ENCODE results near the gene CDH20. TPM values are rescaled to one million over a fixed set of nuclear protein-coding genes. Genes with fewer than 3 reads are reported as not detected.
A peak's percentile ranks its signal among the peaks of the same experiment; 100 is the strongest.

CDH20 gene
- total and polyA plus RNA-seq, 2 donors (not counting 1 experiment from before 2014, with no cell fraction given) = 0.24 TPM; not detected in 1

DNA sequence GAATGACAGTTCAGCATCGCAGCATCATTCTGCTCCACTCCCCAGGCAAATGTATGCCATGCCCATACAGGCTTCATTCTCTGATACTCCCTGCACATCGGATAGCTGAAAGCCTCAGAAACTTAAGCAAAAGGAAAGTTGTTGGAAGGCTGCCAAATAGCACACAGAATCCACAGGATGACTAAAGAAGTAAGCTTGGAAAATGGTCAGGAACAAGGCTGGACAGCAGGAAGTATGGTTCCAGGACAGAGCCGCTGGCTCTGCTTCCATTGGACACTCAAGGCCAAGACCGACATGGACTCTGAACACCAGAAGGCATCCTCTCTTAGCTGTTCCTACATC is 256.5 kb downstream of the CDH20 start:
- peak; percentile 83 for DNase-seq (ENCODE audit: low read depth in 2 of 2)
- no peak for TF ChIP-seq EZH2 (IDR thresholded peaks at IDR 0.05; ENCODE audit: low read length, missing control alignments)
- TF ChIP-seq, protein P1, sequence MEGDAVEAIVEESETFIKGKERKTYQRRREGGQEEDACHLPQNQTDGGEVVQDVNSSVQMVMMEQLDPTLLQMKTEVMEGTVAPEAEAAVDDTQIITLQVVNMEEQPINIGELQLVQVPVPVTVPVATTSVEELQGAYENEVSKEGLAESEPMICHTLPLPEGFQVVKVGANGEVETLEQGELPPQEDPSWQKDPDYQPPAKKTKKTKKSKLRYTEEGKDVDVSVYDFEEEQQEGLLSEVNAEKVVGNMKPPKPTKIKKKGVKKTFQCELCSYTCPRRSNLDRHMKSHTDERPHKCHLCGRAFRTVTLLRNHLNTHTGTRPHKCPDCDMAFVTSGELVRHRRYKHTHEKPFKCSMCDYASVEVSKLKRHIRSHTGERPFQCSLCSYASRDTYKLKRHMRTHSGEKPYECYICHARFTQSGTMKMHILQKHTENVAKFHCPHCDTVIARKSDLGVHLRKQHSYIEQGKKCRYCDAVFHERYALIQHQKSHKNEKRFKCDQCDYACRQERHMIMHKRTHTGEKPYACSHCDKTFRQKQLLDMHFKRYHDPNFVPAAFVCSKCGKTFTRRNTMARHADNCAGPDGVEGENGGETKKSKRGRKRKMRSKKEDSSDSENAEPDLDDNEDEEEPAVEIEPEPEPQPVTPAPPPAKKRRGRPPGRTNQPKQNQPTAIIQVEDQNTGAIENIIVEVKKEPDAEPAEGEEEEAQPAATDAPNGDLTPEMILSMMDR (conservative IDR thresholded peaks at IDR 0.05 in 1 of 2, IDR thresholded peaks at IDR 0.05 in 1 of 2; ENCODE audit: low read depth in 1 of 2, low read length in 2 of 2) = no peak
- Histone ChIP-seq H4K20me1 (ENCODE audit: control insufficient read depth, extremely low read depth, insufficient read depth, low read length) (no peaks in the 10 kb centered on the region), H3K4me2 (ENCODE audit: extremely low read depth, insufficient read depth, low read length) (no peak overlapping the region), H3K9ac (ENCODE audit: insufficient read depth, low read length) (no peak overlapping the region), H2AFZ (ENCODE audit: low read length) (no peak overlapping the region), H3K4me3 (replicated peaks in 1 of 4; ENCODE audit: control extremely low read depth in 1 of 4, insufficient read depth in 1 of 4, low read depth in 3 of 4, low read length in 4 of 4) (no peak overlapping the region), H3K36me3 (ENCODE audit: control insufficient read depth, insufficient read depth, low read length) (no peaks in the 10 kb centered on the region), H3K79me2 (ENCODE audit: control insufficient read depth, insufficient read depth, low read length) (no peaks in the 10 kb centered on the region), H3K4me1 (ENCODE audit: control insufficient read depth, extremely low read depth, insufficient read depth, low read length) (peaks cover 9% of the 10 kb centered on the region), H3K9me3 (ENCODE audit: control insufficient read depth, insufficient read depth, low read depth, low read length) (no peaks in the 10 kb centered on the region), H3K27me3 (ENCODE audit: control insufficient read depth, insufficient read depth, low read length) (no peaks in the 10 kb centered on the region), H3K27ac (ENCODE audit: insufficient read depth, low read length) (no peak overlapping the region)

DNA sequence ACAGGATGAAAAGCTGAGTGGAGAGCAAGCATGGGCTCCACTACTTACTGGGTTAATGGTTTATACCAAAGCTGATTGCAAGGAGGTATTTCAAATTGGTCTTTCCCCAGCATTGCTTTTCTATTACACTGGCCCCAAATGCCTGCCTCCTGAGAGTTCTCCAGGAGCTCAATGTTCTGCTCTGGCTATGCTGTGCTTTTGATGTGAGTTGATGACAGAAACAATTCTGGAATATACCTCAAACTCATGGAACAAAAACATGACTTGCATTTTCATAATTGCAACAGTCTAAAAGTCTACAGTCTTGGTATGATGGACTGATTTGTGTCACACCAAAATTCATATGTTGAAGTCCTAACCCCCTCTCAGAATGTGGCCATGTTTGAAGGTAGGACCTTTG is 258.0 kb downstream of the CDH20 start:
- Histone ChIP-seq H3K4me1 (ENCODE audit: control insufficient read depth, extremely low read depth, insufficient read depth, low read length) (peaks cover 9% of the 10 kb centered on the region), H3K9me3 (ENCODE audit: control insufficient read depth, insufficient read depth, low read depth, low read length) (no peaks in the 10 kb centered on the region), H3K9ac (ENCODE audit: insufficient read depth, low read length) (no peak overlapping the region), H3K79me2 (ENCODE audit: control insufficient read depth, insufficient read depth, low read length) (no peaks in the 10 kb centered on the region), H2AFZ (ENCODE audit: low read length) (no peak overlapping the region), H3K4me3 (replicated peaks in 1 of 4; ENCODE audit: control extremely low read depth in 1 of 4, insufficient read depth in 1 of 4, low read depth in 3 of 4, low read length in 4 of 4) (no peak overlapping the region), H3K36me3 (ENCODE audit: control insufficient read depth, insufficient read depth, low read length) (no peaks in the 10 kb centered on the region), H4K20me1 (ENCODE audit: control insufficient read depth, extremely low read depth, insufficient read depth, low read length) (no peaks in the 10 kb centered on the region), H3K27me3 (ENCODE audit: control insufficient read depth, insufficient read depth, low read length) (no peaks in the 10 kb centered on the region), H3K4me2 (ENCODE audit: extremely low read depth, insufficient read depth, low read length) (no peak overlapping the region), H3K27ac (ENCODE audit: insufficient read depth, low read length) (no peak overlapping the region)
- no peak for DNase-seq (ENCODE audit: low read depth in 2 of 2)
- TF ChIP-seq, protein P1 (conservative IDR thresholded peaks at IDR 0.05 in 1 of 2, IDR thresholded peaks at IDR 0.05 in 1 of 2; ENCODE audit: low read depth in 1 of 2, low read length in 2 of 2) = no peak
- no peak for TF ChIP-seq EZH2 (IDR thresholded peaks at IDR 0.05; ENCODE audit: low read length, missing control alignments)

DNA sequence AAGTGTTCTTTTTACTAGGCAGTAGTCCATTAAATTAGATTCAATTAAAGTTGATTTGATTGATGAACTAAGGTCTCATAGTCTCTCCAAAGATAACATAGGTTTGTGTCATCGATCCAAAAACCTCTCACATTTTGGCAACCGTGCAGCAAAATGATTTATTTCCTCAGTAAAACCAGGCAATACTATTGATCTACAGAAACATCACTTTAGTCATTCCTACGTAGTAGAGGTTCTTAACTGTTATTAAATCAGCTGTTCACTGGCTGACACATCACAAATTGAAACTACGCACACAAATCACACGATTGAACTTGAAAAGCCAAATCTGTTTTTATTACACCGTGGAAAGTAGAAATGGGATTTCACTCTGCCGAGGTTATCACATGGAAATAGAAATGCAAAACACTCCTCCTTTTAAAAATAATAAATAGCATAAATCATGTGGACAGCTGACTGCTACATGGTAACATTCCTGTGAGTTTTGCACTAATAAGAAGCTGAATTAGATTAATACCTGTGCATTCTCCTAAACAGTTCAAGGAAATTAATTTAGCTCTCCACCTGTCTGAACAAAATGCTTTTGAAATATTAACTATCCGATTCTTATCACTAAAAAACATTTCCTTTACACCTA is 262.5 kb downstream of the CDH20 start:
- H3K27ac ChIP-seq (ENCODE audit: insufficient read depth, low read length) = no peak overlapping the region
- no peaks in the 10 kb centered on the region for H3K79me2 ChIP-seq (ENCODE audit: control insufficient read depth, insufficient read depth, low read length)
- peak; percentile 36 to 80 for DNase-seq (ENCODE audit: low read depth in 2 of 2)
- TF ChIP-seq, protein P1 (conservative IDR thresholded peaks at IDR 0.05 in 1 of 2, IDR thresholded peaks at IDR 0.05 in 1 of 2; ENCODE audit: low read depth in 1 of 2, low read length in 2 of 2) = no peak
- TF ChIP-seq EZH2 (IDR thresholded peaks at IDR 0.05; ENCODE audit: low read length, missing control alignments) = no peak
- no peaks in the 10 kb centered on the region for H3K4me1 ChIP-seq (ENCODE audit: control insufficient read depth, extremely low read depth, insufficient read depth, low read length)
- H3K4me3 ChIP-seq (replicated peaks in 1 of 4; ENCODE audit: control extremely low read depth in 1 of 4, insufficient read depth in 1 of 4, low read depth in 3 of 4, low read length in 4 of 4) = no peak overlapping the region
- H3K9ac ChIP-seq (ENCODE audit: insufficient read depth, low read length) = no peak overlapping the region
- H2AFZ ChIP-seq (ENCODE audit: low read length) = no peak overlapping the region
- no peak overlapping the region for H3K4me2 ChIP-seq (ENCODE audit: extremely low read depth, insufficient read depth, low read length)
- no peaks in the 10 kb centered on the region for H3K27me3 ChIP-seq (ENCODE audit: control insufficient read depth, insufficient read depth, low read length)
- H3K36me3 ChIP-seq (ENCODE audit: control insufficient read depth, insufficient read depth, low read length) = no peaks in the 10 kb centered on the region
- no peaks in the 10 kb centered on the region for H4K20me1 ChIP-seq (ENCODE audit: control insufficient read depth, extremely low read depth, insufficient read depth, low read length)
- no peaks in the 10 kb centered on the region for H3K9me3 ChIP-seq (ENCODE audit: control insufficient read depth, insufficient read depth, low read depth, low read length)

Data from fibroblast of lung (primary cell).